PC-3 (cell line): ENCODE data around the gene MMP24OS.

Source experiments
- EZH2phosphoT487 ChIP-seq: fragments of 300-600 bp; sonication (generic); IDR thresholded peaks from 2 replicates; pipeline ENCODE4 v1.6.1; 2018; ENCODE audit warnings: mild to moderate bottlenecking, antibody characterized with exemption, low read length, borderline replicate concordance
- TF ChIP-seq, protein P1 (sequence below): fragments of 300-600 bp; sonication (generic); conservative IDR thresholded peaks from 2 replicates; pipeline ENCODE4 v1.5.1; 2017; ENCODE audit warnings: antibody characterized with exemption, low read depth, mild to moderate bottlenecking, low read length

- TF ChIP-seq, protein P1, sequence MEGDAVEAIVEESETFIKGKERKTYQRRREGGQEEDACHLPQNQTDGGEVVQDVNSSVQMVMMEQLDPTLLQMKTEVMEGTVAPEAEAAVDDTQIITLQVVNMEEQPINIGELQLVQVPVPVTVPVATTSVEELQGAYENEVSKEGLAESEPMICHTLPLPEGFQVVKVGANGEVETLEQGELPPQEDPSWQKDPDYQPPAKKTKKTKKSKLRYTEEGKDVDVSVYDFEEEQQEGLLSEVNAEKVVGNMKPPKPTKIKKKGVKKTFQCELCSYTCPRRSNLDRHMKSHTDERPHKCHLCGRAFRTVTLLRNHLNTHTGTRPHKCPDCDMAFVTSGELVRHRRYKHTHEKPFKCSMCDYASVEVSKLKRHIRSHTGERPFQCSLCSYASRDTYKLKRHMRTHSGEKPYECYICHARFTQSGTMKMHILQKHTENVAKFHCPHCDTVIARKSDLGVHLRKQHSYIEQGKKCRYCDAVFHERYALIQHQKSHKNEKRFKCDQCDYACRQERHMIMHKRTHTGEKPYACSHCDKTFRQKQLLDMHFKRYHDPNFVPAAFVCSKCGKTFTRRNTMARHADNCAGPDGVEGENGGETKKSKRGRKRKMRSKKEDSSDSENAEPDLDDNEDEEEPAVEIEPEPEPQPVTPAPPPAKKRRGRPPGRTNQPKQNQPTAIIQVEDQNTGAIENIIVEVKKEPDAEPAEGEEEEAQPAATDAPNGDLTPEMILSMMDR: no peak
- TF ChIP-seq EZH2phosphoT487: no peak
These were observed 25.9 kb downstream of the MMP24OS start for GRCh38 chr20:35252037-35252461.
